GM12878 (cell line): ENCODE measurements around the gene TMEM37. TPM values are rescaled to one million over a fixed set of nuclear protein-coding genes. Genes with fewer than 3 reads are reported as not detected.

Experiments used
- ATAC-seq: fragments of 200-7000 bp; cut with Tn5 transposase; 3 replicates; pipeline ENCODE4 v1.9.1; 2020; ENCODE audit warnings: mild to moderate bottlenecking, moderate library complexity
- BruUV-seq: library from RNA; stranded (reverse); fragments of 400-500 nt; replicated peaks from 2 replicates; lab custom pipeline; 2021; lab: Mats Ljungman, UMichigan
- CTCF ChIA-PET: fragments of 300-600 bp; sonication (Branson Sonifier 250); formaldehyde crosslinking; extraction: SDS; loops from one replicate; lab custom pipeline; 2021; ENCODE audit warnings: inconsistent platforms; lab: Yijun Ruan, JAX
- POLR2A ChIA-PET: fragments of 350-600 bp; formaldehyde crosslinking; extraction: SDS; loops from one replicate; lab custom pipeline; 2021; ENCODE audit warnings: inconsistent platforms; lab: Charles Lee
- RAD21 ChIA-PET: fragments of 300-600 bp; sonication (Branson Sonifier 250); formaldehyde crosslinking; loops from one replicate; lab custom pipeline; 2023; ENCODE audit warnings: antibody characterized with exemption; ENCODE audit not compliant: unreplicated experiment; lab: Charles Lee
- SMC1A ChIA-PET: fragments of 300-600 bp; sonication (Branson Sonifier 250); formaldehyde crosslinking; loops from one replicate; lab custom pipeline; 2023; ENCODE audit not compliant: unreplicated experiment, uncharacterized antibody; lab: Charles Lee
- DNase-seq: peaks from one replicate; pipeline ENCODE4 v3.0.0-alpha.2; 2011; ENCODE audit warnings: low read depth, low spot score
- FAIRE-seq: peaks from 3 replicates; lab custom pipeline; 2011; peaks lifted over from hg19 to GRCh38; lab: Jason Lieb, UNC
- H2AFZ ChIP-seq: 2 replicates; pipeline ENCODE4 v1.6.0; 2011; ENCODE audit warnings: low read depth, low read length, control low read depth; ENCODE audit not compliant: control insufficient read depth
- H3K27ac ChIP-seq: 2 replicates; pipeline ENCODE4 v1.5.1; 2011; ENCODE audit warnings: control low read depth; ENCODE audit not compliant: control insufficient read depth, insufficient read depth
- H3K27me3 ChIP-seq, 2 experiments: replicated peaks in 1 of 2; 2 replicates each; pipeline versions ENCODE4 v1.6.0 to v1.6.1; 2011; ENCODE audit warnings: low read length in 1 of 2; ENCODE audit not compliant: control insufficient read depth in 2 of 2, insufficient read depth in 2 of 2
- H3K36me3 ChIP-seq, 2 experiments: 2 replicates each; pipeline ENCODE4 v1.5.1; 2011; ENCODE audit warnings: low read length in 1 of 2; ENCODE audit not compliant: control insufficient read depth in 2 of 2, insufficient read depth in 2 of 2
- H3K4me1 ChIP-seq: 2 replicates; pipeline ENCODE4 v1.6.1; 2011; ENCODE audit warnings: mild to moderate bottlenecking, low read length, moderate library complexity, mixed read lengths; ENCODE audit not compliant: control insufficient read depth, insufficient read depth
- H3K4me2 ChIP-seq: 2 replicates; pipeline ENCODE4 v1.6.0; 2011; ENCODE audit warnings: control low read depth; ENCODE audit not compliant: control insufficient read depth, insufficient read depth
- H3K4me3 ChIP-seq: fragments of 200-600 bp; sonication (generic); 2 replicates; pipeline ENCODE4 v1.5.1; 2016
- H3K79me2 ChIP-seq: 2 replicates; pipeline ENCODE4 v1.6.0; 2011; ENCODE audit warnings: low read length; ENCODE audit not compliant: control insufficient read depth, insufficient read depth
- H3K9ac ChIP-seq: 2 replicates; pipeline ENCODE4 v1.8.0; 2011; ENCODE audit warnings: low read length, control low read depth, mixed read lengths; ENCODE audit not compliant: control insufficient read depth, insufficient read depth
- H3K9me3 ChIP-seq: replicated peaks from 3 replicates; pipeline ENCODE4 v1.5.1; 2011; ENCODE audit warnings: mild to moderate bottlenecking, low read length; ENCODE audit not compliant: control insufficient read depth, insufficient read depth
- H4K20me1 ChIP-seq: 2 replicates; pipeline ENCODE4 v1.6.0; 2011; ENCODE audit not compliant: control insufficient read depth, insufficient read depth
- BRCA1 ChIP-seq: IDR thresholded peaks from 2 replicates; pipeline ENCODE4 v1.6.1; 2011; ENCODE audit warnings: low read depth, low read length, improper control_type of control experiment
- CBFB ChIP-seq: IDR thresholded peaks from 2 replicates; pipeline ENCODE4 v1.6.1; 2016; ENCODE audit warnings: antibody characterized with exemption, low read depth
- DPF2 ChIP-seq: fragments of 450-650 bp; IDR thresholded peaks from 2 replicates; pipeline ENCODE4 v1.6.1; 2017; ENCODE audit warnings: mild to moderate bottlenecking
- GABPA ChIP-seq: IDR thresholded peaks from 2 replicates; pipeline ENCODE4 v1.6.1; 2014; ENCODE audit warnings: antibody characterized with exemption, low read depth, mild to moderate bottlenecking, inconsistent platforms
- NR2F1 ChIP-seq: fragments of 450-650 bp; conservative IDR thresholded peaks from 2 replicates; pipeline ENCODE4 v1.6.1; 2017; ENCODE audit warnings: mild to moderate bottlenecking
- PAX5 ChIP-seq: IDR thresholded peaks from 2 replicates; pipeline ENCODE4 v1.6.1; 2011; ENCODE audit warnings: low read depth, low read length, borderline replicate concordance
- SIX5 ChIP-seq: IDR thresholded peaks from 2 replicates; pipeline ENCODE4 v1.6.1; 2011; ENCODE audit warnings: mild to moderate bottlenecking, low read depth, low read length, moderate library complexity; ENCODE audit not compliant: severe bottlenecking
- SMARCA5 ChIP-seq: fragments of 450-650 bp; IDR thresholded peaks from 2 replicates; pipeline ENCODE4 v1.6.1; 2017; ENCODE audit warnings: mild to moderate bottlenecking
- SREBF1 ChIP-seq: IDR thresholded peaks from 2 replicates; pipeline ENCODE4 v1.6.1; 2012; ENCODE audit warnings: mild to moderate bottlenecking, low read length
- YY1 ChIP-seq: IDR thresholded peaks from 2 replicates; pipeline ENCODE4 v1.6.1; 2011; ENCODE audit warnings: low read depth, mild to moderate bottlenecking, low read length
- ZNF24 ChIP-seq: fragments of 450-650 bp; IDR thresholded peaks from 2 replicates; pipeline ENCODE4 v1.6.1; 2017; ENCODE audit warnings: antibody characterized with exemption, mild to moderate bottlenecking
- WGBS: methylation state at CpG from one replicate; pipeline ENCODE4 v1.1.6; 2016; ENCODE audit warnings: low lambda C conversion rate; ENCODE audit not compliant: insufficient replicate concordance, insufficient coverage; ENCODE audit errors: missing lambda C conversion rate; 5-methylcytosine and 5-hydroxymethylcytosine counted together
- in situ Hi-C: fragments of 300-500 bp; cut with MboI; formaldehyde crosslinking; loops from 9 replicates; pipeline ENCODE4 v1.14.3; 2018; ENCODE audit warnings: mixed read lengths
- intact Hi-C: fragments of 100-400 bp; cut with micrococcal nuclease; formaldehyde crosslinking; loops from one replicate; pipeline ENCODE4 v1.14.2; 2022; ENCODE audit not compliant: unreplicated experiment
- polyA plus RNA-seq, 11 experiments: library from polyadenylated mRNA; depleted of rRNA in 4 of 11; unstranded in 6 of 11; stranded (reverse) in 5 of 11; fragments of >200 nt; fragmentation: Nextera tagmentation in 4 of 11; fragmentation: Illumina TruSeq in 1 of 11; extraction: Ambion mirVana in 4 of 11; extraction: Trizol in 1 of 11; gene quantifications; 1 replicate in 1 of 11; 2 replicates in 10 of 11; pipeline versions ENCODE4 v1.2.1 to v1.2.3, GENCODE V29; 2011 to 2016; ENCODE audit warnings: inconsistent platforms in 2 of 11, missing spikeins in 2 of 11, low read depth in 1 of 11
- total RNA-seq, 4 experiments: library from RNA; depleted of rRNA in 3 of 4; stranded (reverse); fragments of >200 nt in 3 of 4; fragmentation: Illumina TruSeq in 1 of 4; extraction: Trizol in 1 of 4; gene quantifications; 2 replicates each; pipeline versions ENCODE4 v1.2.1 to v1.2.3, GENCODE V29; 2013 to 2021
- TF ChIP-seq, protein P1 (sequence below): fragments of 450-650 bp; IDR thresholded peaks from 2 replicates; pipeline ENCODE4 v1.6.1; 2017; ENCODE audit warnings: borderline replicate concordance

The TMEM37 gene
- total and polyA plus RNA-seq, 10 of the 15 experiments (the other 5 are each of a cell fraction or from before 2014, with no cell fraction given) = 0.07 to 0.67 (median 0.24) TPM; not detected in 3

DNA sequence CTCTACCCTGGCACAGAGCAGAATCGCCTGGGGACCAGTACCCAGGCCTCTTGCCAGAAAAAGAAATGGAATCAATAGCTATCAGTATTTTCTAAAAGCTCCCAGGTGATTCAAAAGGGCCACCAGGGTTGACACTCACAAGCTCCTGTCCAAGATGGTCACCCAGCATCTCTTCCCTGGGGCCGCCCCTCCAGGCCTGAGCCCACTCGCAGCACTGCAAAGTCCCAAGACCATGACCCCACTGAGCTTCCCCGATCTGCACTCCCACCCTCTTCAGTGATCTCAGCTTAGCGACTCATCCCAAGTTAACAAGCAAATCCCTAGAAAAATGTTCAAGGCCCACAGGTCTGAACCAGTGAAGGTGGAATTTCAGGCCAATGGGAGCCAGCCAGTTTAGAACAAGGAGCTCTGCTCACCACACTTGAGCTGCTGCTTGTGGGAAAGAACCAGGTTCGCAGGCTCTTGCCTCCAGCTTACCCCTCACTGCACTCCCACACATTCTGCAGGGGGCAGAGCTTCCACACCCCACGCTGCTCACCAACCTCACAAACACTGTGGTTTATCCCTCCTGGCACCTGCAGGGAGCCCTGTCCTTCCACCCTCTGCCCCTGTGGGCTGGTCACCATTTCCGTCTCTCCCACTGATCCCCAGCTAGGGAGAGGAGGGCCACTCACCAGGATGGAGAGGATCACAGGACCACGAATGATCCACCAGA lies 19.8 kb downstream of the TMEM37 start (continued):
- TF ChIP-seq DPF2 (no peak), YY1 (no peak), GABPA (no peak), SMARCA5 (no peak), NR2F1 (no peak), CBFB (no peak), SIX5 (no peak), SREBF1 (no peak)
- TF ChIP-seq, protein P1, sequence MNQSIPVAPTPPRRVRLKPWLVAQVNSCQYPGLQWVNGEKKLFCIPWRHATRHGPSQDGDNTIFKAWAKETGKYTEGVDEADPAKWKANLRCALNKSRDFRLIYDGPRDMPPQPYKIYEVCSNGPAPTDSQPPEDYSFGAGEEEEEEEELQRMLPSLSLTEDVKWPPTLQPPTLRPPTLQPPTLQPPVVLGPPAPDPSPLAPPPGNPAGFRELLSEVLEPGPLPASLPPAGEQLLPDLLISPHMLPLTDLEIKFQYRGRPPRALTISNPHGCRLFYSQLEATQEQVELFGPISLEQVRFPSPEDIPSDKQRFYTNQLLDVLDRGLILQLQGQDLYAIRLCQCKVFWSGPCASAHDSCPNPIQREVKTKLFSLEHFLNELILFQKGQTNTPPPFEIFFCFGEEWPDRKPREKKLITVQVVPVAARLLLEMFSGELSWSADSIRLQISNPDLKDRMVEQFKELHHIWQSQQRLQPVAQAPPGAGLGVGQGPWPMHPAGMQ = no peak
- TF ChIP-seq, all 136 proteins: peak for 0

DNA sequence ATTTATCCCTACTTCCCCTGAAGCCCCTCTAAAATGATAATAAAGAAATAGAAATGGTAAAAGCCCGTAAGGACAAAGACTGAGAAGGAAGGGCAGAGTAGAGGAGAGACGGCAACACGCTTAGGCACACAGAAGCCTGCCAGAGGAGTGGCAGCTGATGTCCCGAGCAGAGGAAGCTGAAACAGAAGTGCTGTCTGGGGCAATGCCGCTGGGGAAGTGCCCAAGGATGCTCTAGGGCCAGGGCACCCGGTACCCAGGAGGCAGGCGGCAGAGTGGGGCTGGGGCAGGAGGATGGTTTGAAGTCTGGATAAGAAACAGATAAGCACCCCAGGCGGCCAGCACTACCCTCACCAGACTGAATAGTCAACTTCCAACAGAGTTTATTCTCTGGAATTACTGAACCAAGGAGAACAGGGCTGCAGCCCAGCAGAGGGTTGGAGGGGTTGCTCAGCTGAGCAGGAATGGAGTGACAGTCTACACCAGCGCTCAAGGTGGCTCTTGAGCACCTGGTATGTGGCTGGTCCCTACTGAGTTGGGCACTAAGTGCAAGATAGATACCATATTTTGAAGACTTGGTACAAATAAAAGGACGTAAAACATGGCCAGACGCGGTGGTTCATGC lies 22.4 kb downstream of the TMEM37 start:
- ChIA-PET POLR2A (no interaction called here), CTCF (no interaction called here), RAD21 (no interaction called here), SMC1A (interaction anchor here (1.1 kb wide), 1 partner anchor 44 kb away, joined by 3 read pairs; no protein-coding TSS in a partner anchor)
- in situ Hi-C loops = no loop called here
- H3K27ac ChIP-seq = no peak overlapping the region
- H3K79me2 ChIP-seq = no peaks in the 10 kb centered on the region
- no peaks in the 10 kb centered on the region for H3K9me3 ChIP-seq
- WGBS = 37% methylated on average over 12 of the region's 12 CpGs
- BruUV-seq = no TSS peak
- no peak overlapping the region for H2AFZ ChIP-seq
- intact Hi-C loops = loop anchor here (1.0 kb wide), 1 partner anchor 8 kb away; no protein-coding TSS in a partner anchor
- H3K36me3 ChIP-seq = no peaks in the 10 kb centered on the region
- H3K4me3 ChIP-seq = no peak overlapping the region
- H3K27me3 ChIP-seq = peaks cover 0 to 3% of the 10 kb centered on the region in 2 experiments; a peak in 2 of 4 replicates
- H4K20me1 ChIP-seq = no peaks in the 10 kb centered on the region
- ATAC-seq (no peak), DNase-seq (no peak), FAIRE-seq (no peak)
- H3K4me2 ChIP-seq = no peak overlapping the region
- H3K9ac ChIP-seq = no peak overlapping the region
- TF ChIP-seq ZNF24 (no peak), PAX5 (no peak), BRCA1 (no peak)
- H3K4me1 ChIP-seq = no peaks in the 10 kb centered on the region
